HepG2 (cell line): ENCODE data around the gene AGBL3. TPM values are rescaled to one million over a fixed set of nuclear protein-coding genes. Genes with fewer than 3 reads are reported as not detected.
A peak's percentile ranks its signal among the peaks of the same experiment; 100 is the strongest.

Source experiments
- ATF7 ChIP-seq, 2 experiments: fragments of 450-650 bp in 1 of 2; sonication (generic) in 1 of 2; formaldehyde crosslinking in 1 of 2; IDR thresholded peaks; 2 replicates each; pipeline versions ENCODE4 v1.4.0 to v1.6.1; 2016 to 2020; ENCODE audit warnings: antibody characterized with exemption in 1 of 2, mild to moderate bottlenecking in 1 of 2, missing genetic modification reagents in 1 of 2
- ATF7-NPFF ChIP-seq: sonication (generic); formaldehyde crosslinking; IDR thresholded peaks from 2 replicates; pipeline ENCODE4 v1.8.1; 2023; ENCODE audit warnings: mild to moderate bottlenecking, low read depth, missing genetic modification reagents, moderate library complexity
- BCL3 ChIP-seq: sonication (generic); formaldehyde crosslinking; IDR thresholded peaks from 2 replicates; pipeline ENCODE4 v1.5.1; 2020; ENCODE audit warnings: mild to moderate bottlenecking, missing genetic modification reagents, moderate library complexity
- ELF1 ChIP-seq: sonication (generic); formaldehyde crosslinking; IDR thresholded peaks from 2 replicates; pipeline ENCODE4 v1.4.0; 2020; ENCODE audit warnings: missing genetic modification reagents
- JARID2 ChIP-seq: sonication (generic); formaldehyde crosslinking; IDR thresholded peaks from 2 replicates; pipeline ENCODE4 v1.8.1; 2023; ENCODE audit warnings: missing genetic modification reagents, inconsistent platforms; ENCODE audit not compliant: insufficient replicate concordance
- MIER2 ChIP-seq: IDR thresholded peaks from 2 replicates; pipeline ENCODE4 v1.6.1; 2016; ENCODE audit warnings: missing biosample characterization, missing genetic modification reagents
- MXD3 ChIP-seq: IDR thresholded peaks from 2 replicates; pipeline ENCODE4 v1.6.1; 2016; ENCODE audit warnings: mild to moderate bottlenecking, missing biosample characterization, missing genetic modification reagents
- MXI1 ChIP-seq: IDR thresholded peaks from 3 replicates; pipeline ENCODE4 v1.6.1; 2012; ENCODE audit warnings: low read depth, low read length, inconsistent platforms, borderline replicate concordance
- NFKBIZ ChIP-seq: IDR thresholded peaks from 2 replicates; pipeline ENCODE4 v1.6.1; 2018; ENCODE audit warnings: missing genetic modification reagents, missing compliant biosample characterization
- SNAPC4 ChIP-seq: sonication (generic); formaldehyde crosslinking; IDR thresholded peaks from 2 replicates; pipeline ENCODE4 v1.4.0; 2020; ENCODE audit warnings: mild to moderate bottlenecking, missing genetic modification reagents
- SP2 ChIP-seq: sonication (generic); formaldehyde crosslinking; IDR thresholded peaks from 2 replicates; pipeline ENCODE4 v1.5.1; 2020; ENCODE audit warnings: mild to moderate bottlenecking, missing genetic modification reagents
- STAG1 ChIP-seq: sonication (generic); formaldehyde crosslinking; IDR thresholded peaks from 2 replicates; pipeline ENCODE4 v1.4.0; 2020; ENCODE audit warnings: missing genetic modification reagents
- TIGD3 ChIP-seq: sonication (generic); formaldehyde crosslinking; IDR thresholded peaks from 2 replicates; pipeline ENCODE4 v1.5.1; 2020; ENCODE audit warnings: mild to moderate bottlenecking, missing genetic modification reagents, borderline replicate concordance
- ZFP1 ChIP-seq: IDR thresholded peaks from 2 replicates; pipeline ENCODE4 v1.6.1; 2016
- ZFP90 ChIP-seq: sonication (generic); formaldehyde crosslinking; IDR thresholded peaks from 2 replicates; pipeline ENCODE4 v1.8.0; 2022; ENCODE audit warnings: missing genetic modification reagents, mild to moderate bottlenecking, inconsistent platforms, borderline replicate concordance
- ZNF256 ChIP-seq: sonication (generic); formaldehyde crosslinking; conservative IDR thresholded peaks from 2 replicates; pipeline ENCODE4 v1.4.0; 2020; ENCODE audit warnings: missing genetic modification reagents
- ZNF44 ChIP-seq: sonication (generic); formaldehyde crosslinking; IDR thresholded peaks from 2 replicates; pipeline ENCODE4 v1.5.1; 2020; ENCODE audit warnings: mild to moderate bottlenecking, missing genetic modification reagents
- ZSCAN25 ChIP-seq: sonication (generic); formaldehyde crosslinking; IDR thresholded peaks from 2 replicates; pipeline ENCODE4 v1.8.0; 2022; ENCODE audit warnings: mild to moderate bottlenecking, missing genetic modification reagents
- polyA plus RNA-seq, 8 experiments: library from polyadenylated mRNA; depleted of rRNA in 3 of 8; stranded (reverse) in 7 of 8; unstranded in 1 of 8; fragments of >200 nt; fragmentation: Illumina TruSeq in 4 of 8; extraction: Trizol in 4 of 8; gene quantifications; 2 replicates each; pipeline versions ENCODE4 v1.2.1 to v1.2.3, GENCODE V29; 2011 to 2016; ENCODE audit warnings: low read depth in 4 of 8, missing spikeins in 1 of 8, mixed read lengths in 1 of 8; ENCODE audit not compliant: insufficient read depth in 1 of 8
- total RNA-seq, 5 experiments: library from RNA; depleted of rRNA; stranded (reverse); fragments of >200 nt; fragmentation: Illumina TruSeq; extraction: Trizol; gene quantifications; 2 replicates each; pipeline ENCODE4 v1.2.3, GENCODE V29; 2016; ENCODE audit warnings: low read depth in 1 of 5
- TF ChIP-seq, protein P1 (sequence below): sonication (generic); formaldehyde crosslinking; IDR thresholded peaks from 2 replicates; pipeline ENCODE4 v1.8.0; 2022; ENCODE audit warnings: missing genetic modification reagents, low read depth, mild to moderate bottlenecking, borderline replicate concordance
- TF ChIP-seq, protein P2 (sequence below): IDR thresholded peaks from 2 replicates; pipeline ENCODE4 v1.6.1; 2016; ENCODE audit warnings: low read depth, borderline replicate concordance

AGBL3 gene
- total and polyA plus RNA-seq, 2 of the 13 experiments (the other 11 are each of a cell fraction or from before 2014, with no cell fraction given), result 2.2 to 7.2 TPM

DNA sequence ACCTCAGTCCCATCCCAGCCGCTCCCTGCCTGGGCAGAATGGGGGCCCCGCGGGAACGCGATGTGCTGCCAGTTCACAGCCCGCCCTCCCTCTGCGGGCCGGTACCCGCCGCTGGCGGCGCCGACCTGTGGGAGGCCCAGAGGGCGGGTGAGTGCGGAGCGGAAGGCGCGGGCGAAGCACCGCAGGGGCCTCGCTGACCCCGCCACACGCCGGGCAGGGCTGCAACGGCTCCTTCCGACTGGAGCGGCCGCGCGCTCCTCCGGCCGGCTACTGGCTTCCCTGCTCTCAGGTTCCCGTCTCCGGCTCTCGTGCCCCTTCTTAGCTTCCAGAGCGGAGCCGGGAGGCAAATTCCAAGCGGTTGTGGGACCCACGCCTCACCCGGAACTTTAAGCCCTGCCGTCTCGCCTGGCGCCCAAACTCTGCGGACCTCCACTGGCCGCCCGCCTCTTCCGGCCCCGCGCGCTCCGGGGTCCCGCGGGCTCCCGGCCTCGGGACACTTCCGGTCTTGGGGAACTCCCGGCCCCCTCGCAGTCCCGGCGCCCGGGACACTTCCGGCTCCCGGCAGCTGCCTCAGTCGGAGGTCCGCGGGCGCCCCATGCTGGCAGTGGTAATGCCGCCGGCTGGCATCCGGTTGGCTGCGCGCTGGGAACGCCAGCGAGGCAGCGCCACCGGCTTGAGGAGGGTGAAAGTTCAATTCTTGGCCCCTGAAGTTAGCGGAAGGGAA is 184.1 kb downstream of the AGBL3 start, which contains the start of gene CYREN (continued):
- TF ChIP-seq BCL3, result peak; percentile 97
- TF ChIP-seq STAG1 (CRISPR knock-in tag), result peak; percentile 82
- TF ChIP-seq MXD3 (CRISPR knock-in tag), result peak; percentile 79
- peak; percentile 69; the same call in 1 of the 2 replicates for TF ChIP-seq SNAPC4 (CRISPR knock-in tag)
- TF ChIP-seq, protein P1, sequence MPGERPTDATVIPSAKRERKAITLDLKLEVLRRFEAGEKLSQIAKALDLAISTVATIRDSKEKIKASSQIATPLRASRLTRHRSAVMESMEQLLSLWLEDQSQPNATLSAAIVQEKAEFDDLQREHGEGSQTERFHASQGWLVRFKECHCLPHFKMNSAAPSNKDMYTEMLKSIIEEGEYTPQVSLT (CRISPR knock-in tag), result no peak
- peak; percentile 86 for TF ChIP-seq ZNF44
- no peak for TF ChIP-seq JARID2
- TF ChIP-seq NFKBIZ (CRISPR knock-in tag), result 0 out of 2 replicates have a peak, but pooled peaks have one; percentile 31
- TF ChIP-seq SP2 (CRISPR knock-in tag), result peak; percentile 73
- no peak for TF ChIP-seq ZFP1 (CRISPR knock-in tag)
- TF ChIP-seq ATF7-NPFF (CRISPR knock-in tag), result 0 out of 2 replicates have a peak, but pooled peaks have one; percentile 37
- TF ChIP-seq ATF7 (IDR thresholded peaks at IDR 0.05), result no peak
- peak; percentile 38; the same call in 1 of the 2 replicates for TF ChIP-seq ATF7 (CRISPR knock-in tag; IDR thresholded peaks at IDR 0.05)
- TF ChIP-seq ELF1 (CRISPR knock-in tag), result peak; percentile 92
- peak; percentile 76; the same call in 2 of the 3 replicates for TF ChIP-seq MXI1
- TF ChIP-seq TIGD3 (CRISPR knock-in tag), result no peak
- TF ChIP-seq ZSCAN25, result peak; percentile 65
- TF ChIP-seq ZNF256 (CRISPR knock-in tag), result peak; percentile 80
- TF ChIP-seq, protein P2, sequence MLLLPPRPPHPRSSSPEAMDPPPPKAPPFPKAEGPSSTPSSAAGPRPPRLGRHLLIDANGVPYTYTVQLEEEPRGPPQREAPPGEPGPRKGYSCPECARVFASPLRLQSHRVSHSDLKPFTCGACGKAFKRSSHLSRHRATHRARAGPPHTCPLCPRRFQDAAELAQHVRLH (CRISPR knock-in tag), result peak; percentile 92; the same call in 1 of the 2 replicates
- TF ChIP-seq ZFP90 (CRISPR knock-in tag), result peak; percentile 83
- TF ChIP-seq MIER2 (CRISPR knock-in tag), result 0 out of 2 replicates have a peak, but pooled peaks have one; percentile 32
